ENCODE results near the gene AGBL1.

Gene AGBL1

GRCh38 chr15:86892774-86893449, 813.2 kb downstream of the AGBL1 start:
- ChIA-PET POLR2A (interaction anchor here (0.9 to 2.3 kb wide), 2 partner anchors 13 to 16 kb away, joined by 3 to 5 read pairs; no protein-coding TSS in a partner anchor), CTCF (interaction anchor here (0.6 to 1.7 kb wide), 3 partner anchors 11 to 71 kb away, joined by 3 to 8 read pairs (median 4); no protein-coding TSS in a partner anchor)
- H3K36me3 ChIP-seq (ENCODE audit: control insufficient read depth in 2 of 2, insufficient read depth in 1 of 2, low read length in 2 of 2): no peaks in the 10 kb centered on the region
- peaks cover 27% of the 10 kb centered on the region for H3K4me1 ChIP-seq (ENCODE audit: control insufficient read depth, insufficient read depth, low read length)
- H3K27ac ChIP-seq (ENCODE audit: extremely low read depth, low read depth, low read length): peak overlapping the region; percentile 84
- peak overlapping the region; percentile 26 for H3K4me3 ChIP-seq (ENCODE audit: low read depth, low read length)
- H3K9me3 ChIP-seq (ENCODE audit: control insufficient read depth, insufficient read depth, low read depth, low read length): no peaks in the 10 kb centered on the region; the same call in 1 of the 2 replicates
- TF ChIP-seq ZBTB20 (tag by site-specific recombination; IDR thresholded peaks at IDR 0.05): no peak
- no peak for TF ChIP-seq ZNF76 (tag by site-specific recombination; IDR thresholded peaks at IDR 0.05; ENCODE audit: borderline replicate concordance, low read depth)
- no peak for TF ChIP-seq ZBTB49 (tag by site-specific recombination; IDR thresholded peaks at IDR 0.05; ENCODE audit: low read depth)
- peak; percentile 66 for TF ChIP-seq OSR2 (tag by site-specific recombination; IDR thresholded peaks at IDR 0.05)
- no peak for TF ChIP-seq ZNF530 (tag by site-specific recombination; IDR thresholded peaks at IDR 0.05; ENCODE audit: low read depth)
- no peak for TF ChIP-seq ZNF391 (tag by site-specific recombination; IDR thresholded peaks at IDR 0.05; ENCODE audit: borderline replicate concordance, low read depth)
- peak; percentile 38; the same call in 1 of the 2 replicates for TF ChIP-seq ZNF600 (tag by site-specific recombination; IDR thresholded peaks at IDR 0.05)
- TF ChIP-seq HIC1 (tag by site-specific recombination; IDR thresholded peaks at IDR 0.05): peak; percentile 14; the same call in 1 of the 2 replicates
- TF ChIP-seq ZNF404 (tag by site-specific recombination; IDR thresholded peaks at IDR 0.05): no peak
- TF ChIP-seq, protein P1, sequence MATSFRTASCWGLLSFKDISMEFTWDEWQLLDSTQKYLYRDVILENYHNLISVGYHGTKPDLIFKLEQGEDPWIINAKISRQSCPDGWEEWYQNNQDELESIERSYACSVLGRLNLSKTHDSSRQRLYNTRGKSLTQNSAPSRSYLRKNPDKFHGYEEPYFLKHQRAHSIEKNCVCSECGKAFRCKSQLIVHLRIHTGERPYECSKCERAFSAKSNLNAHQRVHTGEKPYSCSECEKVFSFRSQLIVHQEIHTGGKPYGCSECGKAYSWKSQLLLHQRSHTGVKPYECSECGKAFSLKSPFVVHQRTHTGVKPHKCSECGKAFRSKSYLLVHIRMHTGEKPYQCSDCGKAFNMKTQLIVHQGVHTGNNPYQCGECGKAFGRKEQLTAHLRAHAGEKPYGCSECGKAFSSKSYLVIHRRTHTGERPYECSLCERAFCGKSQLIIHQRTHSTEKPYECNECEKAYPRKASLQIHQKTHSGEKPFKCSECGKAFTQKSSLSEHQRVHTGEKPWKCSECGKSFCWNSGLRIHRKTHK (tag by site-specific recombination; IDR thresholded peaks at IDR 0.05): no peak
- TF ChIP-seq ZNF394 (tag by site-specific recombination; IDR thresholded peaks at IDR 0.05; ENCODE audit: borderline replicate concordance): no peak
- no peak for TF ChIP-seq INSM2 (tag by site-specific recombination; IDR thresholded peaks at IDR 0.05)
- no peak for TF ChIP-seq ZNF311 (tag by site-specific recombination; IDR thresholded peaks at IDR 0.05; ENCODE audit: borderline replicate concordance)
- TF ChIP-seq ZNF629 (tag by site-specific recombination; IDR thresholded peaks at IDR 0.05): peak; percentile 53
- TF ChIP-seq ZNF366 (tag by site-specific recombination; conservative IDR thresholded peaks at IDR 0.05): 0 out of 2 replicates have a peak, but pooled peaks have one; percentile 25
- no peak for TF ChIP-seq SP3 (tag by site-specific recombination; IDR thresholded peaks at IDR 0.05)
- no peak for TF ChIP-seq ZBTB8A (tag by site-specific recombination; IDR thresholded peaks at IDR 0.05)
- TF ChIP-seq SCRT2 (tag by site-specific recombination; IDR thresholded peaks at IDR 0.05): peak; percentile 66; the same call in 1 of the 2 replicates
- peak; percentile 84; the same call in 1 of the 2 replicates for TF ChIP-seq HOXD13 (CRISPR knock-in tag; IDR thresholded peaks at IDR 0.05; ENCODE audit: borderline replicate concordance)
- TF ChIP-seq ZNF19 (tag by site-specific recombination; IDR thresholded peaks at IDR 0.05; ENCODE audit: low read depth): no peak
- no peak for TF ChIP-seq ZNF121 (tag by site-specific recombination; IDR thresholded peaks at IDR 0.05)
- TF ChIP-seq TRIM28 (IDR thresholded peaks at IDR 0.05; ENCODE audit: borderline replicate concordance, low read length): 0 out of 2 replicates have a peak, but pooled peaks have one; percentile 51
- TF ChIP-seq ZNF423 (tag by site-specific recombination; IDR thresholded peaks at IDR 0.05): no peak
- no peak for TF ChIP-seq MYNN (tag by site-specific recombination; IDR thresholded peaks at IDR 0.05; ENCODE audit: borderline replicate concordance)
- no peak for TF ChIP-seq ZBTB48 (tag by site-specific recombination; IDR thresholded peaks at IDR 0.05)
- TF ChIP-seq KLF1 (tag by site-specific recombination; IDR thresholded peaks at IDR 0.05): no peak
- TF ChIP-seq, protein P2, sequence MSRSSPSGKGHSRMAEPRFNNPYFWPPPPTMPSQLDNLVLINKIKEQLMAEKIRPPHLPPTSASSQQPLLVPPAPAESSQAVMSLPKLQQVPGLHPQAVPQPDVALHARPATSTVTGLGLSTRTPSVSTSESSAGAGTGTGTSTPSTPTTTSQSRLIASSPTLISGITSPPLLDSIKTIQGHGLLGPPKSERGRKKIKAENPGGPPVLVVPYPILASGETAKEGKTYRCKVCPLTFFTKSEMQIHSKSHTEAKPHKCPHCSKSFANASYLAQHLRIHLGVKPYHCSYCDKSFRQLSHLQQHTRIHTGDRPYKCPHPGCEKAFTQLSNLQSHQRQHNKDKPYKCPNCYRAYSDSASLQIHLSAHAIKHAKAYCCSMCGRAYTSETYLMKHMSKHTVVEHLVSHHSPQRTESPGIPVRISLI (tag by site-specific recombination; IDR thresholded peaks at IDR 0.05): no peak
- TF ChIP-seq GLIS1 (tag by site-specific recombination; IDR thresholded peaks at IDR 0.05): peak; percentile 81
- peak; percentile 24; the same call in 1 of the 2 replicates for TF ChIP-seq ZBTB21 (tag by site-specific recombination; IDR thresholded peaks at IDR 0.05)
- TF ChIP-seq IKZF3 (tag by site-specific recombination; IDR thresholded peaks at IDR 0.05): no peak
